Stimulated activated CD4-positive, alpha-beta T cell treated with anti-CD3 and anti-CD28 coated beads, Interleukin-4, amount 100 ng/mL, for 4 hours (primary cell): Measurements from ENCODE around the gene MDFIC.

ENCODE experiments used
- DNase-seq, 2 experiments: peaks; one replicate each; pipeline ENCODE4 v3.0.0-alpha.2; 2020

Gene MDFIC

GRCh38 chr7:115043605-115044004 is 121.7 kb downstream of the MDFIC start:
- no peak for DNase-seq

- DNase-seq: no peak
Measured at GRCh38 chr7:115044224-115044623, 122.3 kb downstream of the MDFIC start.

GRCh38 chr7:115047958-115048720 is 126.2 kb downstream of the MDFIC start:
- DNase-seq: no peak

DNA sequence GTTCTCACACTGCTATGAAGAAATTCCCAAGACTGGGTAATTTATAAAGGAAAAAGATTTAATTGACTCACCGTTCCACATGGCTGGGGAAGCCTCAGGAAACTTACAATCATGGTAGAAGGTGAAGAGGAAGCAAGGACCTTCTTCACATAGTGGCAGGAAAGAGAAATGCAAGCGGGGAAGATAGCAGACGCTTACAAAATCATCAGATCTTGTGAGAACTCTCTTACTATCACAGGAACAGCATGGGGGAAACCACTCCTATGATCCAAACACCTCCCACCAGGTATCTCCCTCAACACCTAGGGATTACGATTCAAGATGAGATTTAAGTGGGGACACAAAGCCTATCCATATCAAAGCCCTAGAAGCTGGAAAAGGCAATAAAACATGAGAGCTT is 130.8 kb downstream of the MDFIC start:
- no peak for DNase-seq

DNA sequence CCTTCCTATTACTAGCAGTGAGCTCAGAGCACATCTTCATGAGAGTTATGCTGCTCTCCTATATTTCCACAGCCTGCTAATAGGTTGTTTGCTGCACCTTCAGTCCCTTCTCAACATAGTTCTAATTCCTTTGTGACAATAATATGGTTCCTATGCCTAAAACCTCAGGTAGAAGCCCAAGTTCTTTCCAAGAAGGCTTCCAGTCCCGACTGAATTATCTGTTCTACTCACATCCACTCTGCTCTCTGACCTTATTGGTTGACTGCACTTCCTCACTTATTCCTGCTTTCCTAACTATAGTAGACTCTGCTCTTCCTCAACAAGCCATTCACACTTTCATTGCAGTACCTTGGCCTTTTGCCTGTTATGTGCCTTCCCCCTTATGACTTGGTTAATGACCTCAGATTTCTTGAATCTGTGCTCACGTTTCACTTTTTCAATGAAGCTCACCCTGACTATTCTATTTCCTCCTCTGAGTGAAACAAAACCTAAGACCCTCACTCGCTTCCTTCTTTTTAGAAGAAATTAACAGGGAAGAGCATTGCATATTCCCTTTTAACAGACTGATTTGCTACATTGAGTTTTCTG is 132.7 kb downstream of the MDFIC start:
- no peak for DNase-seq

DNA sequence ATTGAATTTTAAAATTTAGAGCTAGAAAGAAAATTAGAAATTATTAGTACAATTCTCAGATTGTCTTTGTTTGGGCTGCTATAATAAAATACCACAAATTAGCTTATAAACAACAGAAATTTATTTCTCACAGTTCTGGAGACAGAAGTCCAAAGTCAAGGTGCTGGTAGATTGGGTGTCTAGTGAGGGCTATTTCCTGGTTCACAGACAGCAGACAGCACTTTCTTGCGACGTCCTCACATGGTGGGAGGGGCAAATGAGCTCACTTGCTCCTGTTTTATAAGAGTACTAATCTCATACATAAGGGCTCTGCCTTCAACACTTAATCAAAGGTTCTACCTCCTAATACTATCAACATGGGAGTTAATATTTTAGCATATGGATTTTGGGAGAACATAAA is 134.1 kb downstream of the MDFIC start:
- no peak for DNase-seq

- DNase-seq: no peak
Measured at GRCh38 chr7:115058726-115059125, 136.8 kb downstream of the MDFIC start.

- no peak for DNase-seq
Measured at GRCh38 chr7:115059321-115059720, 137.4 kb downstream of the MDFIC start.

GRCh38 chr7:115060095-115060870 is 138.4 kb downstream of the MDFIC start:
- no peak for DNase-seq

DNA sequence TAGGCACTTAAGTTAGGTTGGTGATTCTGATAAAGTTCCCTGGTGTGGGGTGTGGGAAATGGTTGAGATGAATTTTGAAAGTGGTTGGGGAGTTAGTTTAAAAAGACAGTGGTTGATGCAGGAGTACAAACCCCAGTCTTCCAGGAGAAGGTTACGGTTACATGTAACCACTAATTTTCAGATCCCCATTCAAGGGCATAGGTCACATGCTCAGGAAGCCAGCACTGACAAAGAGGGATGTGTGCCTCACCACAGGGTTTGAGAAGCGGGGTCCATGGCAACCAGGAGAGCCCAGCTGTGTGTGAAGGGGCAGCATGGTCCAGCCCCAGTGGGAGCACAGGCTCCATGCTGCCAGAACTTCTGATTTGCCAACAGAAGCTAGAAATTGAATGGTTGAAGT is 144.2 kb downstream of the MDFIC start:
- no peak for DNase-seq

DNA sequence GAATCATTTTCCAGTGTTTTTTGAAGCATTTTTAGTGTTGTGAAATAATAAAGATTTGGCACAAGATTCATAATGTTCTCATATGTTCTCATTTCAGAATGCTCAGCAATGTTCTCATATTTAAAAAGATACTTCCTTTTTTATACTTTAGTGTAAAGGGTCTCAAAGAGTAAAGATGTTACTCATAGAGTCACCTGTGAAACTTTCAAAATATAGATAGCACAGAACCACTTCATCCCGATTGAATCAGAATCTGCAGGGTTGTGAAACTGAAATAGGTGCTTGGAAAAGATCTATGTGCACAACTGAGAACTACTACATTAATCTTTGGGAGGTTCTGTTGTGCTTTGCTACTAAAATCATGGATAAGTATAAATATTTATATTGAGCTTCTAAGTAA is 144.7 kb downstream of the MDFIC start:
- DNase-seq: no peak

- no peak for DNase-seq
Measured at GRCh38 chr7:115068220-115068619, 146.3 kb downstream of the MDFIC start.
